ENCODE data around the gene BARHL2. TPM values are rescaled to one million over a fixed set of nuclear protein-coding genes. Genes with fewer than 3 reads are reported as not detected.

The BARHL2 gene
- total and polyA plus RNA-seq, 8 donors = not detected

GRCh38 chr1:90718411-90719329 lies 1.6 kb upstream of the BARHL2 start:
- peak overlapping the region in 1 of 2 donors; percentile 21 for H3K4me3 ChIP-seq
- ATAC-seq = no peak
- no peaks in the 10 kb centered on the region for H3K36me3 ChIP-seq
- intact Hi-C loops (cut with DNase I) = no loop called here
- TF ChIP-seq, protein P1, sequence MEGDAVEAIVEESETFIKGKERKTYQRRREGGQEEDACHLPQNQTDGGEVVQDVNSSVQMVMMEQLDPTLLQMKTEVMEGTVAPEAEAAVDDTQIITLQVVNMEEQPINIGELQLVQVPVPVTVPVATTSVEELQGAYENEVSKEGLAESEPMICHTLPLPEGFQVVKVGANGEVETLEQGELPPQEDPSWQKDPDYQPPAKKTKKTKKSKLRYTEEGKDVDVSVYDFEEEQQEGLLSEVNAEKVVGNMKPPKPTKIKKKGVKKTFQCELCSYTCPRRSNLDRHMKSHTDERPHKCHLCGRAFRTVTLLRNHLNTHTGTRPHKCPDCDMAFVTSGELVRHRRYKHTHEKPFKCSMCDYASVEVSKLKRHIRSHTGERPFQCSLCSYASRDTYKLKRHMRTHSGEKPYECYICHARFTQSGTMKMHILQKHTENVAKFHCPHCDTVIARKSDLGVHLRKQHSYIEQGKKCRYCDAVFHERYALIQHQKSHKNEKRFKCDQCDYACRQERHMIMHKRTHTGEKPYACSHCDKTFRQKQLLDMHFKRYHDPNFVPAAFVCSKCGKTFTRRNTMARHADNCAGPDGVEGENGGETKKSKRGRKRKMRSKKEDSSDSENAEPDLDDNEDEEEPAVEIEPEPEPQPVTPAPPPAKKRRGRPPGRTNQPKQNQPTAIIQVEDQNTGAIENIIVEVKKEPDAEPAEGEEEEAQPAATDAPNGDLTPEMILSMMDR (IDR thresholded peaks at IDR 0.05) = no peak
- DNase-seq = peak in 1 of 4 donors; percentile 67
- H3K4me1 ChIP-seq = peaks cover 7 to 11% of the 10 kb centered on the region in 2 donors
- H3K27ac ChIP-seq = no peak overlapping the region
- H3K9me3 ChIP-seq = no peaks in the 10 kb centered on the region
- H3K27me3 ChIP-seq = peaks cover 97 to 100% of the 10 kb centered on the region in 2 donors

DNA sequence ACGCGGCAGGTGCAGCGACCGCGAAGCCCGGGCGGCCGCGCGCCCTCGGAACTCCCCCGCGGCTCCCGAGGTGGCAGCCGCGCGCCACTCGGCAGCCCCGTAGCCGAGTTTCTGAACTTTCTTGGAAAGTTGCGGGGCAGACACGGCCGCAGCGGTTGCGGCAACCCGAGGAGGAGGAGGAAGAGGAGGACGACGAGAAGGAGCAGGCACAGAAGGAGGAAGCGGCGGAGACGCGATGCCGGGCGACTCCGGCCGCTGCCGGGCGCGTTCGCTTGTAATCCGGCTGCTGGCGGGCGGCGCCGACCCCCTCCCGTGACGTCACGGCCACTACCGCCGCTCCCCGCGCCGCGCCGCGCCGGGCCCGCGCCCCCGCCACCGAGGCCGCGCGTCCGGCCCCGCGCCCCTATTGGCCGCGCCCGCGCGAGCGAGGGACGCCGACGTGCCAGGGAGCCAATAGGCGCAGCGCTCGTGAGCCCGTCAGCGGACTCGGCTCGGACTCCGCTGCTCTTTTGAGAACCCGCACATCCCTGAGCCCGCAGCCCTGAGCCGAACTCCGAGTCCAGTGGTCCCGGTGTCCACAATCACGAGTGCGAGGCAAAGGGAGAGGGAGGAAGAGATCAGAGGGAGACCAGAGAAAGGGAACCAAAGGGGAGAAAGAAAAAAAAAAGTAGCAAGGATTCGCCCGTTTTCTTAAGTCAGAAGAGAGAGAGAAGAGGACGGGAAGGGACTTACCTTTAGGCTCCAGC lies 736 bp upstream of the BARHL2 start:
- Histone ChIP-seq H3K27me3 (peaks cover 97 to 100% of the 10 kb centered on the region in 2 donors), H3K9me3 (no peaks in the 10 kb centered on the region), H3K27ac (no peak overlapping the region), H3K36me3 (no peaks in the 10 kb centered on the region), H3K4me3 (peak overlapping the region in 1 of 2 donors; percentile 21), H3K4me1 (peaks cover 7 to 8% of the 10 kb centered on the region in 2 donors)
- DNase-seq = peak in 1 of 4 donors; percentile 75
- ATAC-seq = peak; percentile 45
- TF ChIP-seq, protein P1 (IDR thresholded peaks at IDR 0.05) = no peak
- intact Hi-C loops (cut with DNase I) = no loop called here

- ATAC-seq (no peak), DNase-seq (peak in 1 of 4 donors; percentile 66)
- TF ChIP-seq, protein P1 (IDR thresholded peaks at IDR 0.05) = no peak
- Histone ChIP-seq H3K27ac (no peak overlapping the region), H3K9me3 (no peaks in the 10 kb centered on the region), H3K4me1 (peaks cover 7 to 8% of the 10 kb centered on the region in 2 donors), H3K36me3 (no peaks in the 10 kb centered on the region), H3K4me3 (peak overlapping the region in 1 of 2 donors; percentile 21), H3K27me3 (peaks cover 97 to 100% of the 10 kb centered on the region in 2 donors)
- intact Hi-C loops (cut with DNase I) = no loop called here
Observed at GRCh38 chr1:90717356-90717664, 208 bp upstream of the BARHL2 start.

DNA sequence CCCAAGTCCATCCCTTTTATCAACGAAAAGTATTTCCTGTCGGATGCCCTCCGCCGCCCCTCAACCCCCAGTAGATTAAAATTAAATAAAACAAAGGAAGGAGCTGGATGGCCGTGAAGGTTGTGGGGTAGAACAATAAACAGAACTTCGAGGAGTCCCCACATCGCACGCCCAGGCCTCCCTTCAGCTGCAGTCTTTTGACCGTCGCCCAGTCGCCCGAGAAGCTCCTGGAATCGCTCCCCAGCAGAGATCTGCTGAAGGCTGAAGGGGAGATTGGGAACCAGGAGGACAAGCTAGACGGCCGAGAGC lies 905 bp downstream of the BARHL2 start:
- no peak for ATAC-seq
- H3K9me3 ChIP-seq = no peaks in the 10 kb centered on the region
- H3K27ac ChIP-seq = no peak overlapping the region
- TF ChIP-seq, protein P1 (IDR thresholded peaks at IDR 0.05) = no peak
- peaks cover 97 to 100% of the 10 kb centered on the region in 2 donors for H3K27me3 ChIP-seq
- no peak overlapping the region for H3K4me3 ChIP-seq
- H3K4me1 ChIP-seq = peaks cover 7 to 8% of the 10 kb centered on the region in 2 donors
- DNase-seq = no peak
- no peaks in the 10 kb centered on the region for H3K36me3 ChIP-seq
- intact Hi-C loops (cut with DNase I) = no loop called here

DNA sequence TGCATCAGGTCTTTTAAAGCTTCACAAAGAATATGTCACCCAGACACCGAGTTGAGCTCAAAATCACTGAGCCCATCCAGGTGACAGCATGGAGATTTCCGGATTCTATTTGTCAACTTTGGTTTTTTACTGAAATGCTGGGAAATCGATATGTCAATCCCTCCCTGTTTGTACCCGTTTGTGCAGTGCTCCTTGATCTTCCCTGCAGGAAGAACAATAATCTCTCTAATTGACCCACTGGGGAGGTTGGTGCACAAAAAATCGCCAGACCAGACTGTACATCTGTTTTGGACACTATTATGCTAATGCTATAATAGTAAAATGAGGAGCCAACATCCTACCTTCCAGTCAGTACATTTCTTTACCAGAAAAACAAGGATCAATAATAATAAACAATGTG lies 1.8 kb downstream of the BARHL2 start:
- intact Hi-C loops (cut with DNase I) = no loop called here
- DNase-seq = no peak
- Histone ChIP-seq H3K36me3 (no peaks in the 10 kb centered on the region), H3K27me3 (peaks cover 97 to 100% of the 10 kb centered on the region in 2 donors), H3K4me3 (no peak overlapping the region), H3K9me3 (no peaks in the 10 kb centered on the region), H3K4me1 (peaks cover 7 to 8% of the 10 kb centered on the region in 2 donors), H3K27ac (no peak overlapping the region)
- ATAC-seq = no peak
- TF ChIP-seq, protein P1 (IDR thresholded peaks at IDR 0.05) = no peak
